Subcutaneous abdominal adipose tissue (tissue), 5 donors: ENCODE results near the gene TBC1D14.

Experiments used
- H3K27ac ChIP-seq: one replicate; pipeline ENCODE4 v1.7.0; 2013; ENCODE audit warnings: low read depth, mild to moderate bottlenecking, inconsistent platforms, low read length, moderate library complexity
- H3K27me3 ChIP-seq, 5 donors: one replicate each; pipeline ENCODE4 v1.7.0; 2013; ENCODE audit warnings: low read length in 5 of 5, inconsistent platforms in 1 of 5; ENCODE audit not compliant: control insufficient read depth in 5 of 5, insufficient read depth in 4 of 5
- H3K36me3 ChIP-seq, 5 donors: one replicate each; pipeline ENCODE4 v1.7.0; 2013; ENCODE audit warnings: low read length in 5 of 5; ENCODE audit not compliant: control insufficient read depth in 5 of 5, insufficient read depth in 5 of 5
- H3K4me1 ChIP-seq, 5 donors: one replicate each; pipeline ENCODE4 v1.7.0; 2013; ENCODE audit warnings: low read length in 5 of 5, mild to moderate bottlenecking in 3 of 5, moderate library complexity in 1 of 5; ENCODE audit not compliant: control insufficient read depth in 5 of 5, insufficient read depth in 5 of 5
- H3K4me3 ChIP-seq, 5 donors: one replicate each; pipeline ENCODE4 v1.7.0; 2013; ENCODE audit warnings: low read length in 5 of 5, low read depth in 1 of 5
- H3K9ac ChIP-seq, 5 donors: one replicate each; pipeline ENCODE4 v1.7.0; 2013; ENCODE audit warnings: low read length in 5 of 5, mild to moderate bottlenecking in 4 of 5, moderate library complexity in 3 of 5
- H3K9me3 ChIP-seq, 5 donors: one replicate each; pipeline ENCODE4 v1.7.0; 2013; ENCODE audit warnings: low read length in 5 of 5; ENCODE audit not compliant: control insufficient read depth in 5 of 5
- donor health status: healthy.
- donor health status: healthy.
- donor health status: healthy.
- donor health status: healthy.
- donor health status: healthy.

TBC1D14 gene

GRCh38 chr4:7051905-7052304, 142.3 kb downstream of the TBC1D14 start:
- H3K9ac ChIP-seq: no peak overlapping the region
- H3K27me3 ChIP-seq: no peaks in the 10 kb centered on the region
- no peaks in the 10 kb centered on the region for H3K9me3 ChIP-seq
- H3K4me3 ChIP-seq: no peak overlapping the region
- peaks cover 0 to 55% (median 34%) of the 10 kb centered on the region in 5 donors for H3K36me3 ChIP-seq
- no peak overlapping the region for H3K27ac ChIP-seq
- H3K4me1 ChIP-seq: peaks cover 2 to 33% (median 22%) of the 10 kb centered on the region in 5 donors

- H3K9ac ChIP-seq: no peak overlapping the region
- H3K4me3 ChIP-seq: no peak overlapping the region
- no peak overlapping the region for H3K27ac ChIP-seq
- H3K36me3 ChIP-seq: peaks cover 0 to 58% (median 34%) of the 10 kb centered on the region in 5 donors
- H3K9me3 ChIP-seq: no peaks in the 10 kb centered on the region
- peaks cover 2 to 31% (median 18%) of the 10 kb centered on the region in 5 donors for H3K4me1 ChIP-seq
- no peaks in the 10 kb centered on the region for H3K27me3 ChIP-seq
These were observed 142.7 kb downstream of the TBC1D14 start for GRCh38 chr4:7052313-7052712.

GRCh38 chr4:7052923-7053715, 143.5 kb downstream of the TBC1D14 start:
- Histone ChIP-seq H3K36me3 (peaks cover 0 to 55% (median 34%) of the 10 kb centered on the region in 5 donors), H3K27ac (no peak overlapping the region), H3K27me3 (no peaks in the 10 kb centered on the region), H3K9me3 (no peaks in the 10 kb centered on the region), H3K4me1 (peaks cover 2 to 31% (median 18%) of the 10 kb centered on the region in 5 donors), H3K4me3 (no peak overlapping the region), H3K9ac (peak overlapping the region in 1 of 5 donors; percentile 16)

- no peak overlapping the region for H3K9ac ChIP-seq
- peaks cover 2 to 31% (median 18%) of the 10 kb centered on the region in 5 donors for H3K4me1 ChIP-seq
- no peak overlapping the region for H3K4me3 ChIP-seq
- peaks cover 0 to 56% (median 42%) of the 10 kb centered on the region in 5 donors for H3K36me3 ChIP-seq
- no peaks in the 10 kb centered on the region for H3K27me3 ChIP-seq
- H3K9me3 ChIP-seq: no peaks in the 10 kb centered on the region
- H3K27ac ChIP-seq: no peak overlapping the region
These were observed 144.7 kb downstream of the TBC1D14 start for GRCh38 chr4:7054106-7054880.

GRCh38 chr4:7055111-7055989, 145.7 kb downstream of the TBC1D14 start:
- Histone ChIP-seq H3K27ac (no peak overlapping the region), H3K9me3 (no peaks in the 10 kb centered on the region), H3K36me3 (peaks cover 3 to 66% (median 53%) of the 10 kb centered on the region in 5 donors), H3K4me3 (no peak overlapping the region), H3K9ac (no peak overlapping the region), H3K4me1 (peaks cover 2 to 30% (median 18%) of the 10 kb centered on the region in 5 donors), H3K27me3 (no peaks in the 10 kb centered on the region)

GRCh38 chr4:7055990-7056325, 146.3 kb downstream of the TBC1D14 start:
- Histone ChIP-seq H3K9me3 (no peaks in the 10 kb centered on the region), H3K36me3 (peaks cover 3 to 68% (median 59%) of the 10 kb centered on the region in 5 donors), H3K4me3 (no peak overlapping the region), H3K27ac (no peak overlapping the region), H3K9ac (no peak overlapping the region), H3K27me3 (no peaks in the 10 kb centered on the region), H3K4me1 (peaks cover 2 to 25% (median 18%) of the 10 kb centered on the region in 5 donors)

GRCh38 chr4:7058792-7059191, 149.2 kb downstream of the TBC1D14 start:
- H3K27ac ChIP-seq: no peak overlapping the region
- no peak overlapping the region for H3K9ac ChIP-seq
- H3K4me3 ChIP-seq: no peak overlapping the region
- H3K27me3 ChIP-seq: no peaks in the 10 kb centered on the region
- H3K36me3 ChIP-seq: peaks cover 8 to 80% (median 74%) of the 10 kb centered on the region in 5 donors
- no peaks in the 10 kb centered on the region for H3K9me3 ChIP-seq
- H3K4me1 ChIP-seq: peaks cover 0 to under 1% (median 0%) of the 10 kb centered on the region in 5 donors

GRCh38 chr4:7059662-7060061, 150.0 kb downstream of the TBC1D14 start:
- Histone ChIP-seq H3K4me3 (no peak overlapping the region), H3K9ac (no peak overlapping the region), H3K27ac (no peak overlapping the region), H3K9me3 (no peaks in the 10 kb centered on the region), H3K4me1 (no peaks in the 10 kb centered on the region), H3K36me3 (peaks cover 8 to 76% (median 68%) of the 10 kb centered on the region in 5 donors), H3K27me3 (no peaks in the 10 kb centered on the region)

- H3K4me1 ChIP-seq: peaks cover 0 to 2% (median 0%) of the 10 kb centered on the region in 5 donors
- no peak overlapping the region for H3K9ac ChIP-seq
- H3K27me3 ChIP-seq: no peaks in the 10 kb centered on the region
- no peaks in the 10 kb centered on the region for H3K9me3 ChIP-seq
- no peak overlapping the region for H3K27ac ChIP-seq
- no peak overlapping the region for H3K4me3 ChIP-seq
- H3K36me3 ChIP-seq: peaks cover 8 to 71% (median 64%) of the 10 kb centered on the region in 5 donors
These were observed 150.9 kb downstream of the TBC1D14 start for GRCh38 chr4:7060346-7061150.
